IMR-90 (cell line): ENCODE results near the gene NCAPH2.

Experiments
- CEBPB ChIP-seq: IDR thresholded peaks from 2 replicates; pipeline ENCODE4 v1.6.1; 2012; ENCODE audit warnings: low read depth, low read length, improper control_type of control experiment
- CHD1 ChIP-seq: IDR thresholded peaks from 2 replicates; pipeline ENCODE4 v1.6.1; 2012; ENCODE audit warnings: low read depth, low read length, improper control_type of control experiment
- CTCF ChIP-seq: conservative IDR thresholded peaks from 2 replicates; pipeline ENCODE4 v1.5.1; 2012; ENCODE audit warnings: mild to moderate bottlenecking, low read depth, low read length, improper control_type of control experiment
- MAFK ChIP-seq: IDR thresholded peaks from 2 replicates; pipeline ENCODE4 v1.6.1; 2012; ENCODE audit warnings: low read depth, low read length, improper control_type of control experiment
- MAZ ChIP-seq: IDR thresholded peaks from 2 replicates; pipeline ENCODE4 v1.6.1; 2012; ENCODE audit warnings: low read depth, mild to moderate bottlenecking, low read length, improper control_type of control experiment, moderate library complexity, borderline replicate concordance
- MXI1 ChIP-seq: IDR thresholded peaks from 2 replicates; pipeline ENCODE4 v1.6.1; 2012; ENCODE audit warnings: low read depth, mild to moderate bottlenecking, low read length, moderate library complexity, borderline replicate concordance
- POLR2A ChIP-seq: IDR thresholded peaks from 2 replicates; pipeline ENCODE4 v1.6.1; 2012; ENCODE audit warnings: mild to moderate bottlenecking, low read depth, low read length
- RAD21 ChIP-seq: IDR thresholded peaks from 2 replicates; pipeline ENCODE4 v1.6.1; 2012; ENCODE audit warnings: low read length, improper control_type of control experiment
- RCOR1 ChIP-seq: IDR thresholded peaks from 2 replicates; pipeline ENCODE4 v1.6.1; 2012; ENCODE audit warnings: mild to moderate bottlenecking, low read length, improper control_type of control experiment; ENCODE audit not compliant: insufficient replicate concordance

- TF ChIP-seq RAD21 (no peak), CTCF (no peak), CHD1 (no peak), RCOR1 (no peak), CEBPB (no peak), MAZ (no peak), POLR2A (no peak), MXI1 (no peak), MAFK (no peak)
Measured at GRCh38 chr22:50563413-50564160, 55.6 kb downstream of the NCAPH2 start.
